ENCODE measurements around the gene TLE5.
"Not testable (repeated sequence)": the region's sequence is repeated elsewhere in the genome, so short reads cannot be mapped to it uniquely, and the experiment has no call there.

TLE5 gene

DNA sequence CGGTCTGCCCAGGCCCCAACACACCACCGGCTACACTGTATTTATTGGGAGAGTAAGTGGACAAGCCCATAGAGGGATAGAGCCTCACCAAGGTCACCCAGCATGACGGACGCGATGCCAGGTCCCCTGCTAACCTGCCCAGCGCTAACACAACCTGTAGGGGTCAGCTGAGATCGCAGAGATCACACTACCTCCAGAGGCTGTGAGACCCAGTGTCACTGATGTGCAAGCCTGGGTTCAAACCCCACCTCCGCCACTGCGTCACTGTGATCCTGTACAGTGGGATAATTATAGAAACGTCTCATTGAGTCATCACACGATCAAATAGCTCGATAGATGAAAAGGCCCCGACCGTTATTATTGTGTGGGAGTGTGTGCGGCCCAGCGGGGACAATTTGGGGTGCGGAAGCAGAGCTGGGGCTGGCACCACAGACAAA, 22.6 kb downstream of the TLE5 start:
- TF ChIP-seq, protein P1, sequence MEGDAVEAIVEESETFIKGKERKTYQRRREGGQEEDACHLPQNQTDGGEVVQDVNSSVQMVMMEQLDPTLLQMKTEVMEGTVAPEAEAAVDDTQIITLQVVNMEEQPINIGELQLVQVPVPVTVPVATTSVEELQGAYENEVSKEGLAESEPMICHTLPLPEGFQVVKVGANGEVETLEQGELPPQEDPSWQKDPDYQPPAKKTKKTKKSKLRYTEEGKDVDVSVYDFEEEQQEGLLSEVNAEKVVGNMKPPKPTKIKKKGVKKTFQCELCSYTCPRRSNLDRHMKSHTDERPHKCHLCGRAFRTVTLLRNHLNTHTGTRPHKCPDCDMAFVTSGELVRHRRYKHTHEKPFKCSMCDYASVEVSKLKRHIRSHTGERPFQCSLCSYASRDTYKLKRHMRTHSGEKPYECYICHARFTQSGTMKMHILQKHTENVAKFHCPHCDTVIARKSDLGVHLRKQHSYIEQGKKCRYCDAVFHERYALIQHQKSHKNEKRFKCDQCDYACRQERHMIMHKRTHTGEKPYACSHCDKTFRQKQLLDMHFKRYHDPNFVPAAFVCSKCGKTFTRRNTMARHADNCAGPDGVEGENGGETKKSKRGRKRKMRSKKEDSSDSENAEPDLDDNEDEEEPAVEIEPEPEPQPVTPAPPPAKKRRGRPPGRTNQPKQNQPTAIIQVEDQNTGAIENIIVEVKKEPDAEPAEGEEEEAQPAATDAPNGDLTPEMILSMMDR (IDR thresholded peaks at IDR 0.05; ENCODE audit: low read depth, low read length): no peak
- no peak overlapping the region for H3K4me3 ChIP-seq (ENCODE audit: low read depth, low read length)

DNA sequence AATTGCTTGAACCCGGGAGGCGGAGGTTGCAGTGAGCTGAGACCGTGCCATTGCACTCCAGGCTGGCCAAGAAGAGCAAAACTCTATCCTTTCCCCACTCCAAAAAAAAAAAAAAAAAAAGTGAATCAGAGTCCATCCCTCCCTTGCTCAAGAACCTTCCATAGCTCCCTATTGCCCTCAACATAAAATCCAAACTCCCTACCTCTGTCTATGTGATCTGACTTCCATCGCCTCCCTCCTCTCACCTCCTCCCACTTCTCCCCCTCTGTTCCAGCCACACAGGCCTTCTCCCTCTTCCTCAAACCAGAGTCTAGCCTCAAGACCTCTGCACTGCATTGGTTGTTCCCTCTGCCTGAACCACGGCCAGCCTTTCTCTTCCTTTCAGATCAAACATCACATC, 23.2 kb downstream of the TLE5 start:
- TF ChIP-seq, protein P1 (IDR thresholded peaks at IDR 0.05; ENCODE audit: low read depth, low read length): no peak
- H3K4me3 ChIP-seq (ENCODE audit: low read depth, low read length): no peak overlapping the region

DNA sequence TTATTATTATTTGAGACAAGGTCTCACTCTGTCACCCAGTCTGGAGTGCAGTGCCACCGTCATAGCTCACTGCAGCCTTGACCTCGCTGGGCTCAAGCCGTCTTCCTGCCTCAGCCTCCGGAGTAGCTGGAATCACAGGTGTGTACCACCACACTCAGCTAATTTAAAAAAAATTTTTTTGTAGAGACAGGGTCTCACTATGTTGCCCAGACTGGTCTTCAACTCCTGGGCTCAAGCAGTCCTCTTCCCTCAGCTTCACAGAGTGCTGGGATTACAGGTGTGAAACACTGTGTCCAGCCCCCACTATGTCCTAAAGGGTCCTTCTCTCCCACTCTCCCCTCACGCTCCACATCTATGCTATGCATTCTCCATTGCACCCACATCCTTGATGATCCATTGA, 24.1 kb downstream of the TLE5 start:
- TF ChIP-seq, protein P1 (IDR thresholded peaks at IDR 0.05; ENCODE audit: low read depth, low read length): no peak

DNA sequence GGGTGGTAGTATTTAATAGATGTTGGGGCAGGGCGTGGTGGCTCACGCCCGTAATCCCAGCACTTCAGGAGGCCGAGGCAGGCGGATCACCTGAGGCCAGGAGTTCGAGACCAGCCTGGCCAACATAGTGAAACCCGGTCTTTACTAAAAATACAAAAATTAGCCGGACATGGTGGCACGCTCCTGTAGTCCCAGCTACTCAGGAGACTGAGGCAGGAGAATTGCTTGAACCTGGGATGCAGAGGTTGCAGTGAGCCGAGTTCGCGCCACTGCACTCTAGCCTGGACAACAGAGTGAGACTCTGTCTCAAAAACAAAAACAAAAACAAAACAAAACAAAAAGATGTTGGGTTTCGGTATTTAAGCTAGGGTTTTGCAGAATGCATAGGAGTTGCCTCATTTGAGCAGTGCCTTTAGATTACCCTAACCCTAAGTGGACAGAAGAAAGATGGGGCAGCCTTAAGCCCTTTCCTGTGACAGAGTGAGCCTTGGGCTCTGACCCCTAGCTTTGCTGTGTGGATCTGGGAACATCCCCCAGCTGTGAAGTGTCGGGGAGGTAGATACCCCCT, 25.2 kb downstream of the TLE5 start:
- not testable (repeated sequence) for H3K4me3 ChIP-seq (ENCODE audit: low read depth, low read length)

More for the DNA sequence above, 24.1 kb downstream of the TLE5 start:
- H3K4me3 ChIP-seq (ENCODE audit: low read depth, low read length): no peak overlapping the region

DNA sequence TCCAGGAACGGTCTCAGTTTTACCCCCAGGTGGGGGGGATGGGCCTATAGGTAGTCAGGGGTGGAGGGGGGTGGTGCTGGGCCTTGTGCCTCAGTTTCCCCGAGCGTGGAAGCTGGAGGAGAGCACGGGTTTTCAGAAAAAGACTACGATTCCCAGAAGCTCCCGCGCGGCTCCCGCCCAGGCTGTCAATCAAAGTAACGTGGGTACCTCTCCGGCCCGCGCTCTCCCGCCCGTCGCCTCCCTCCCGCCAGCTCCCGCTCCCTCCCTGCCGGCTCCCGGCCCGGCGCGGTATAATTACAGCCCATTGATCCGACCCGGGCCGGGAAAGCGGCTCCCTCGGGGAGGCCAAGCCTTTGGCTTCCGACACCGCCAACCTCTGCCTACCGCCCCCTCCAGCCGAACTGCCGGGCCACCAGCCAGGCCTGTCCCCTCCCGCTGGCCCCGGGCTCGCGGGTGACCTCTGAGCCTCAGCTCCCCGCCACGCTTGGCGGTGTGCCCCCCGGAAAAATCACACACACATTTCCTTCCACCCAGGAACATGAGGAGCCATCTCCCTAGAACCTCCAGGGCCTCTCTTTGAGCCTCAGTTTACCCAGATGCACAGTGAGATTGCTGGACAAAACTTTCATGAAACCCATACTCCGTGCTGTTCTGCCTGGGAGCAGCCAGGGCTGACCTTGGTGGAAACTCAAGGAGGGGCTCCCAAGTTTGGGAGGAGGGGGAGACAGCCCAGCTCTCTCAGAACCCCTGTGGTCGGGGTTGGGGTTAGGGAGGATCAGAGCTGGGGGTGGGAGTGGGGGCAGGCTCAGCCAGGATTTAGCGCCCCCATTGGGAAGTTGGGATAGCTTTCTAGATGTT, 25.9 kb downstream of the TLE5 start:
- TF ChIP-seq, protein P1 (IDR thresholded peaks at IDR 0.05; ENCODE audit: low read depth, low read length): no peak
- peak overlapping the region; percentile 52 for H3K4me3 ChIP-seq (ENCODE audit: low read depth, low read length)

DNA sequence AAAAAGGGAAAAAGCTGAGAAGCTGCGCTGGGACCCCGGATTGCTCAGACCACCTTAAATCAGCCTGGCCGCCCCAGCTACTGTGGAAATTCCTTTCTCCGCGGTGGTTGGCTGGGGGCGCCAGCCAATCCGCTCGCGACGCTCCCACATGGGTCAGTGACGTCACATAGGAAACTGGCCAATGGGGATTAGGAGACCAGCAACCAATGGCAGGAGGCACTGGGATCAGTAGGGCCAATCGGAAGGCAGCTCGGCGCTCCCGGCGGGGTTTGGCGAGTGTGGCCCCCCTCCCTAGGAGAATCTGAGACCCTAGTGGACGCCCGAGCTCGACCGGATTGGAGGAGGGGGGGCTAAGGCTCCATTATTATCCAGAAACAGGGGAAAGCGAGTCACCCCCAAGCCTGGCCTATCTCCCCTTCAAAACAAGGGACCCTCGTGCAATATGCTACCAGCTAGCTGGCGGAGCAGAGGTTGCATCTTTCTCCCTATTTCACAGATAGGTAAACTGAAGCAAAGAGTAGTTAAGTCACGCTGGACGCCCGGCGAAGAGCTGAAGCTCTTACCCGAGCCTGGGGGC, 26.7 kb downstream of the TLE5 start:
- TF ChIP-seq, protein P1 (IDR thresholded peaks at IDR 0.05; ENCODE audit: low read depth, low read length): no peak

DNA sequence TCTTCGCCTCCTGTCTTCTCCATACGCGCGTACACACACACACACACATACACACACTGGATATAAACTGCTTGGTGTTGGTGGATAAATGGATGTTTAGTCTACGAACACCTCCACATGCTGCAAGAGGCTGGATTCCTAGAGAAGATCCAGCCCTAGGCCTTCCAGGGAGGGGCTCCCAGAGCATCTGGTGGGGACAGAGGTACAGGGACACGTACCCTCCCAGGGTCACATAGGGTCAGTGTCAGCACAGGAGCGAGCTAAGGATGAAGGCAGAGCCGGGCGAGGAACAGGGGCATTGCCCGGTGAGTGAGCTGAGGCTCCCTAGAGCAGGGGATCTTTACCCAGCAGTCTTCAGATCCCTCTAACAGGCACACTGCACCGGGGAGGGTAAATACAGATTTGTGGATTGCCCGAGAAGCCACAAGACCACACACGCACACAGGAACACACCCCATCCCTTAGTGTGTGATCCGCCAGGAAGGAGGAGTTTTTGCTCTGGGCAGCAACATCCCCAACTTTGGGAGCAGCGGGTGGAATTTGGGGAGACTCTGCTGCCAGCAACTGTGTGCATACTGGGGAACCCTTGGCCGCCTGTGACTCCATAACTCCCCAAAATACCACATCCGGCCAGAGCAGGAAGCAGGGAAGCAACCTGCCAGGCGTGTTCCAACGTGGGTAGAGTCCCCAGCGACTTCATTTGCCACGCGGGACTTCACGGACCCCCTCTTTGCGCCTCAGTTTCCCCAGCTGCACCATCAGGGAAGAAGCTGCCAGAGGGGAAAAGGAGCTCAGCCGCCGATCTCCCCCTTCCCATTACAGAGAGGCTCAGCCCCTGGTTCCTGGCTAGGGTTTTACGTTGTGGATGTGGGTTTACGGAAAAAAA, 27.4 kb downstream of the TLE5 start:
- TF ChIP-seq, protein P1 (IDR thresholded peaks at IDR 0.05; ENCODE audit: low read depth, low read length): no peak
- peak overlapping the region; percentile 52 for H3K4me3 ChIP-seq (ENCODE audit: low read depth, low read length)

More for the DNA sequence above, 26.7 kb downstream of the TLE5 start:
- peak overlapping the region; percentile 52 for H3K4me3 ChIP-seq (ENCODE audit: low read depth, low read length)

Measured in WI38 (cell line).